GM12878 (cell line): ENCODE results near the gene USP12. TPM values are rescaled to one million over a fixed set of nuclear protein-coding genes. Genes with fewer than 3 reads are reported as not detected.

Source experiments
- ATAC-seq: fragments of 200-7000 bp; cut with Tn5 transposase; 3 replicates; pipeline ENCODE4 v1.9.1; 2020; ENCODE audit warnings: mild to moderate bottlenecking, moderate library complexity
- BruUV-seq: library from RNA; stranded (reverse); fragments of 400-500 nt; replicated peaks from 2 replicates; lab custom pipeline; 2021; lab: Mats Ljungman, UMichigan
- CTCF ChIA-PET: fragments of 300-600 bp; sonication (Branson Sonifier 250); formaldehyde crosslinking; extraction: SDS; loops from one replicate; lab custom pipeline; 2021; ENCODE audit warnings: inconsistent platforms; lab: Yijun Ruan, JAX
- POLR2A ChIA-PET: fragments of 350-600 bp; formaldehyde crosslinking; extraction: SDS; loops from one replicate; lab custom pipeline; 2021; ENCODE audit warnings: inconsistent platforms; lab: Charles Lee
- RAD21 ChIA-PET: fragments of 300-600 bp; sonication (Branson Sonifier 250); formaldehyde crosslinking; loops from one replicate; lab custom pipeline; 2023; ENCODE audit warnings: antibody characterized with exemption; ENCODE audit not compliant: unreplicated experiment; lab: Charles Lee
- SMC1A ChIA-PET: fragments of 300-600 bp; sonication (Branson Sonifier 250); formaldehyde crosslinking; loops from one replicate; lab custom pipeline; 2023; ENCODE audit not compliant: unreplicated experiment, uncharacterized antibody; lab: Charles Lee
- DNase-seq: peaks from one replicate; pipeline ENCODE4 v3.0.0-alpha.2; 2011; ENCODE audit warnings: low read depth, low spot score
- FAIRE-seq: peaks from 3 replicates; lab custom pipeline; 2011; peaks lifted over from hg19 to GRCh38; lab: Jason Lieb, UNC
- H2AFZ ChIP-seq: 2 replicates; pipeline ENCODE4 v1.6.0; 2011; ENCODE audit warnings: low read depth, low read length, control low read depth; ENCODE audit not compliant: control insufficient read depth
- H3K27ac ChIP-seq: 2 replicates; pipeline ENCODE4 v1.5.1; 2011; ENCODE audit warnings: control low read depth; ENCODE audit not compliant: control insufficient read depth, insufficient read depth
- H3K27me3 ChIP-seq, 2 experiments: replicated peaks in 1 of 2; 2 replicates each; pipeline versions ENCODE4 v1.6.0 to v1.6.1; 2011; ENCODE audit warnings: low read length in 1 of 2; ENCODE audit not compliant: control insufficient read depth in 2 of 2, insufficient read depth in 2 of 2
- H3K36me3 ChIP-seq, 2 experiments: 2 replicates each; pipeline ENCODE4 v1.5.1; 2011; ENCODE audit warnings: low read length in 1 of 2; ENCODE audit not compliant: control insufficient read depth in 2 of 2, insufficient read depth in 2 of 2
- H3K4me1 ChIP-seq: 2 replicates; pipeline ENCODE4 v1.6.1; 2011; ENCODE audit warnings: mild to moderate bottlenecking, low read length, moderate library complexity, mixed read lengths; ENCODE audit not compliant: control insufficient read depth, insufficient read depth
- H3K4me2 ChIP-seq: 2 replicates; pipeline ENCODE4 v1.6.0; 2011; ENCODE audit warnings: control low read depth; ENCODE audit not compliant: control insufficient read depth, insufficient read depth
- H3K4me3 ChIP-seq: fragments of 200-600 bp; sonication (generic); 2 replicates; pipeline ENCODE4 v1.5.1; 2016
- H3K79me2 ChIP-seq: 2 replicates; pipeline ENCODE4 v1.6.0; 2011; ENCODE audit warnings: low read length; ENCODE audit not compliant: control insufficient read depth, insufficient read depth
- H3K9ac ChIP-seq: 2 replicates; pipeline ENCODE4 v1.8.0; 2011; ENCODE audit warnings: low read length, control low read depth, mixed read lengths; ENCODE audit not compliant: control insufficient read depth, insufficient read depth
- H3K9me3 ChIP-seq: replicated peaks from 3 replicates; pipeline ENCODE4 v1.5.1; 2011; ENCODE audit warnings: mild to moderate bottlenecking, low read length; ENCODE audit not compliant: control insufficient read depth, insufficient read depth
- H4K20me1 ChIP-seq: 2 replicates; pipeline ENCODE4 v1.6.0; 2011; ENCODE audit not compliant: control insufficient read depth, insufficient read depth
- HDGF ChIP-seq: fragments of 450-650 bp; IDR thresholded peaks from 2 replicates; pipeline ENCODE4 v1.6.1; 2016; ENCODE audit warnings: antibody characterized with exemption
- IKZF2 ChIP-seq, 2 experiments: fragments of 450-650 bp; IDR thresholded peaks; 2 replicates each; pipeline ENCODE4 v1.6.1; 2017; ENCODE audit warnings: mild to moderate bottlenecking in 2 of 2, moderate library complexity in 2 of 2
- RB1 ChIP-seq: fragments of 450-650 bp; formaldehyde crosslinking; IDR thresholded peaks from 2 replicates; pipeline ENCODE4 v1.6.1; 2017; ENCODE audit warnings: mild to moderate bottlenecking, borderline replicate concordance
- RCOR1 ChIP-seq: conservative IDR thresholded peaks from 2 replicates; pipeline ENCODE4 v1.6.1; 2012; ENCODE audit warnings: low read depth, low read length, improper control_type of control experiment
- SMARCA5 ChIP-seq: fragments of 450-650 bp; IDR thresholded peaks from 2 replicates; pipeline ENCODE4 v1.6.1; 2017; ENCODE audit warnings: mild to moderate bottlenecking
- SRF ChIP-seq, 2 experiments: IDR thresholded peaks; 2 replicates each; pipeline ENCODE4 v1.6.1; 2011; ENCODE audit warnings: low read depth in 2 of 2, low read length in 2 of 2, mild to moderate bottlenecking in 1 of 2, moderate library complexity in 1 of 2
- TCF3 ChIP-seq: IDR thresholded peaks from 2 replicates; pipeline ENCODE4 v1.6.1; 2012; ENCODE audit warnings: low read depth, mild to moderate bottlenecking, low read length, borderline replicate concordance; ENCODE audit not compliant: insufficient read depth
- TCF7 ChIP-seq: IDR thresholded peaks from 2 replicates; pipeline ENCODE4 v1.6.1; 2014; ENCODE audit warnings: antibody characterized with exemption, borderline replicate concordance
- ZBTB33 ChIP-seq: fragments of 450-650 bp; IDR thresholded peaks from 2 replicates; pipeline ENCODE4 v1.6.1; 2017; ENCODE audit warnings: mild to moderate bottlenecking
- ZNF274 ChIP-seq: IDR thresholded peaks from one replicate; pipeline ENCODE4 v1.8.0; 2011; ENCODE audit not compliant: insufficient read length, insufficient read depth
- ZNF384 ChIP-seq: IDR thresholded peaks from 2 replicates; pipeline ENCODE4 v1.6.1; 2012; ENCODE audit warnings: low read depth, mild to moderate bottlenecking, low read length, improper control_type of control experiment, borderline replicate concordance
- WGBS: methylation state at CpG from one replicate; pipeline ENCODE4 v1.1.6; 2016; ENCODE audit warnings: low lambda C conversion rate; ENCODE audit not compliant: insufficient replicate concordance, insufficient coverage; ENCODE audit errors: missing lambda C conversion rate; 5-methylcytosine and 5-hydroxymethylcytosine counted together
- in situ Hi-C: fragments of 300-500 bp; cut with MboI; formaldehyde crosslinking; loops from 9 replicates; pipeline ENCODE4 v1.14.3; 2018; ENCODE audit warnings: mixed read lengths
- intact Hi-C: fragments of 100-400 bp; cut with micrococcal nuclease; formaldehyde crosslinking; loops from one replicate; pipeline ENCODE4 v1.14.2; 2022; ENCODE audit not compliant: unreplicated experiment
- polyA plus RNA-seq, 11 experiments: library from polyadenylated mRNA; depleted of rRNA in 4 of 11; unstranded in 6 of 11; stranded (reverse) in 5 of 11; fragments of >200 nt; fragmentation: Nextera tagmentation in 4 of 11; fragmentation: Illumina TruSeq in 1 of 11; extraction: Ambion mirVana in 4 of 11; extraction: Trizol in 1 of 11; gene quantifications; 1 replicate in 1 of 11; 2 replicates in 10 of 11; pipeline versions ENCODE4 v1.2.1 to v1.2.3, GENCODE V29; 2011 to 2016; ENCODE audit warnings: inconsistent platforms in 2 of 11, missing spikeins in 2 of 11, low read depth in 1 of 11
- total RNA-seq, 4 experiments: library from RNA; depleted of rRNA in 3 of 4; stranded (reverse); fragments of >200 nt in 3 of 4; fragmentation: Illumina TruSeq in 1 of 4; extraction: Trizol in 1 of 4; gene quantifications; 2 replicates each; pipeline versions ENCODE4 v1.2.1 to v1.2.3, GENCODE V29; 2013 to 2021
- TF ChIP-seq, protein P1 (sequence below): fragments of 150-350 bp; IDR thresholded peaks from 2 replicates; pipeline ENCODE4 v1.6.1; 2016; ENCODE audit warnings: low read depth, low read length

The USP12 gene
- total and polyA plus RNA-seq, 10 of the 15 experiments (the other 5 are each of a cell fraction or from before 2014, with no cell fraction given), result 3.5 to 32.2 (median 24.6) TPM

GRCh38 chr13:27120811-27121210 is 50.8 kb downstream of the USP12 start:
- H3K9ac ChIP-seq, result no peak overlapping the region
- H3K27ac ChIP-seq, result no peak overlapping the region
- BruUV-seq, result no TSS peak
- in situ Hi-C loops, result no loop called here
- no peaks in the 10 kb centered on the region for H4K20me1 ChIP-seq
- H3K27me3 ChIP-seq, result no peaks in the 10 kb centered on the region
- ChIA-PET SMC1A (interaction anchor here (1.2 to 3.9 kb wide), 3 partner anchors 10 to 45 kb away, joined by 3 to 17 read pairs (median 3); no protein-coding TSS in a partner anchor), RAD21 (interaction anchor here (1.2 to 2.5 kb wide), 3 partner anchors 8 to 26 kb away, joined by 4 to 5 read pairs (median 4); no protein-coding TSS in a partner anchor), CTCF (no interaction called here), POLR2A (no interaction called here)
- 46% methylated on average over 3 of the region's 3 CpGs for WGBS
- no peak overlapping the region for H2AFZ ChIP-seq
- H3K4me3 ChIP-seq, result no peak overlapping the region
- H3K4me1 ChIP-seq, result peaks cover 12% of the 10 kb centered on the region
- no peak for FAIRE-seq
- H3K79me2 ChIP-seq, result peaks cover 61% of the 10 kb centered on the region
- no peak for ATAC-seq
- H3K36me3 ChIP-seq, result peaks cover 0 to 2% of the 10 kb centered on the region in 2 experiments; a peak in 3 of 4 replicates
- no peak overlapping the region for H3K4me2 ChIP-seq
- intact Hi-C loops, result no loop called here
- TF ChIP-seq, protein P1, sequence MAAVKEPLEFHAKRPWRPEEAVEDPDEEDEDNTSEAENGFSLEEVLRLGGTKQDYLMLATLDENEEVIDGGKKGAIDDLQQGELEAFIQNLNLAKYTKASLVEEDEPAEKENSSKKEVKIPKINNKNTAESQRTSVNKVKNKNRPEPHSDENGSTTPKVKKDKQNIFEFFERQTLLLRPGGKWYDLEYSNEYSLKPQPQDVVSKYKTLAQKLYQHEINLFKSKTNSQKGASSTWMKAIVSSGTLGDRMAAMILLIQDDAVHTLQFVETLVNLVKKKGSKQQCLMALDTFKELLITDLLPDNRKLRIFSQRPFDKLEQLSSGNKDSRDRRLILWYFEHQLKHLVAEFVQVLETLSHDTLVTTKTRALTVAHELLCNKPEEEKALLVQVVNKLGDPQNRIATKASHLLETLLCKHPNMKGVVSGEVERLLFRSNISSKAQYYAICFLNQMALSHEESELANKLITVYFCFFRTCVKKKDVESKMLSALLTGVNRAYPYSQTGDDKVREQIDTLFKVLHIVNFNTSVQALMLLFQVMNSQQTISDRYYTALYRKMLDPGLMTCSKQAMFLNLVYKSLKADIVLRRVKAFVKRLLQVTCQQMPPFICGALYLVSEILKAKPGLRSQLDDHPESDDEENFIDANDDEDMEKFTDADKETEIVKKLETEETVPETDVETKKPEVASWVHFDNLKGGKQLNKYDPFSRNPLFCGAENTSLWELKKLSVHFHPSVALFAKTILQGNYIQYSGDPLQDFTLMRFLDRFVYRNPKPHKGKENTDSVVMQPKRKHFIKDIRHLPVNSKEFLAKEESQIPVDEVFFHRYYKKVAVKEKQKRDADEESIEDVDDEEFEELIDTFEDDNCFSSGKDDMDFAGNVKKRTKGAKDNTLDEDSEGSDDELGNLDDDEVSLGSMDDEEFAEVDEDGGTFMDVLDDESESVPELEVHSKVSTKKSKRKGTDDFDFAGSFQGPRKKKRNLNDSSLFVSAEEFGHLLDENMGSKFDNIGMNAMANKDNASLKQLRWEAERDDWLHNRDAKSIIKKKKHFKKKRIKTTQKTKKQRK, result no peak
- no peak for TF ChIP-seq RB1
- no peak for TF ChIP-seq IKZF2 (IDR thresholded peaks at IDR 0.05)
- TF ChIP-seq TCF3, result no peak
- TF ChIP-seq TCF7, result no peak
- TF ChIP-seq ZBTB33, result no peak
- no peak for TF ChIP-seq SRF (IDR thresholded peaks at IDR 0.05; ENCODE audit: low read depth in 2 of 2, low read length in 2 of 2)
- no peak for TF ChIP-seq ZNF384
- TF ChIP-seq ZNF274, result no peak
- no peak for TF ChIP-seq RCOR1
- TF ChIP-seq HDGF, result no peak
- TF ChIP-seq SMARCA5, result no peak
- no peak for DNase-seq
- H3K9me3 ChIP-seq, result peaks cover 25% of the 10 kb centered on the region
